Stimulated activated CD8-positive, alpha-beta memory T cell treated with anti-CD3 and anti-CD28 coated beads, Interleukin-12 subunit alpha, Interleukin-12 subunit beta, amount 100 ng/mL, for 4 hours (primary cell): ENCODE measurements around the gene TPSG1.
"Not testable (repeated sequence)": the region's sequence is repeated elsewhere in the genome, so short reads cannot be mapped to it uniquely, and the experiment has no call there.

Experiments used
- DNase-seq: peaks from one replicate; pipeline ENCODE4 v3.0.0-alpha.2; 2020; ENCODE audit warnings: low read depth

The TPSG1 gene

GRCh38 chr16:1230471-1231212 is 5.6 kb upstream of the TPSG1 start:
- DNase-seq, result not testable (repeated sequence)

- DNase-seq, result not testable (repeated sequence)
Observed at GRCh38 chr16:1230084-1230470, 5.0 kb upstream of the TPSG1 start, which contains the start of gene TPSB2. Gene TPSB2 (minus strand): TSS chr16:1230184. CDS start chr16:1229951, 233 bp downstream.

GRCh38 chr16:1229476-1229875 is 4.4 kb upstream of the TPSG1 start:
- DNase-seq, result not testable (repeated sequence)

GRCh38 chr16:1228227-1228626 is 3.2 kb upstream of the TPSG1 start:
- DNase-seq, result not testable (repeated sequence)

- DNase-seq, result not testable (repeated sequence)
Observed at GRCh38 chr16:1226692-1227091, 1.6 kb upstream of the TPSG1 start.

- not testable (repeated sequence) for DNase-seq
Observed at GRCh38 chr16:1225728-1226311, 752 bp upstream of the TPSG1 start.

- no peak for DNase-seq
Observed at GRCh38 chr16:1224558-1224957, 510 bp downstream of the TPSG1 start.

GRCh38 chr16:1223355-1224214 is 1.5 kb downstream of the TPSG1 start:
- no peak for DNase-seq

- DNase-seq, result no peak
Observed at GRCh38 chr16:1222553-1223354, 2.3 kb downstream of the TPSG1 start.

- no peak for DNase-seq
Observed at GRCh38 chr16:1221628-1222552, 3.2 kb downstream of the TPSG1 start.

GRCh38 chr16:1220841-1221627 is 4.0 kb downstream of the TPSG1 start:
- no peak for DNase-seq

- DNase-seq, result no peak
Observed at GRCh38 chr16:1220098-1220728, 4.9 kb downstream of the TPSG1 start.

GRCh38 chr16:1218930-1219611 is 6.0 kb downstream of the TPSG1 start:
- no peak for DNase-seq

- DNase-seq, result no peak
Observed at GRCh38 chr16:1218061-1218929, 6.8 kb downstream of the TPSG1 start.

- DNase-seq, result no peak
Observed at GRCh38 chr16:1217526-1217925, 7.5 kb downstream of the TPSG1 start.

GRCh38 chr16:1216681-1217400 is 8.2 kb downstream of the TPSG1 start:
- DNase-seq, result no peak

GRCh38 chr16:1216296-1216619 is 8.8 kb downstream of the TPSG1 start:
- no peak for DNase-seq
